ENCODE results near the gene SPINK14.

DNA sequence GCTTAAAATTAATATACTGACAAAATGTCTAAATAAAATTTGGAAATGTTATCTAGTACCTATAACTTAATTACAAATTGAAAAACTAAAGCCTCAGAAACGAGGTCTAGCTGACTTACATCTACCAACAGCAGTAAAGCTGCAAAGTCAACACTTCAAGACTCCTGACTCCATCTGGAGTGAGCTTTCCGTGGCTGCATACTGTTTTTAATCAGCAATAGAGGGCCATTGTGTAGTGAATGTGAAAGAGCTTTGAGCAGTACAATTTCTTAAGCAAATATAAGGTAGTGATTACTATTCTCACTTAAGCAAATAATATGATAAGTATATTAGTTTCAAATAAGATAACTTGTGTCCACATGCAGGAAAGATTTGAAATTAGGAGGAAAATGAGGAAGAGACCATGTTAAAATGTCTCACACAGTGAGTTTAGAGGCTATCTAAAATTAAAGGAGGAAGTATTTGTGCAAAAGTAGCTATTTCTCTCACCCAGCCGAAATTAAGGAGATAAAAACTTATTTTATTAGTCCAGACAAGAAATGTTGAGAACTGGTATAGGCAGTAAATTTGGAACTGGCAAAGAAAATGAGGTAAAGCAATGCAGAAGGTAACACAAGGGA is 40.9 kb downstream of the SPINK14 start:
- TF ChIP-seq, protein P1, sequence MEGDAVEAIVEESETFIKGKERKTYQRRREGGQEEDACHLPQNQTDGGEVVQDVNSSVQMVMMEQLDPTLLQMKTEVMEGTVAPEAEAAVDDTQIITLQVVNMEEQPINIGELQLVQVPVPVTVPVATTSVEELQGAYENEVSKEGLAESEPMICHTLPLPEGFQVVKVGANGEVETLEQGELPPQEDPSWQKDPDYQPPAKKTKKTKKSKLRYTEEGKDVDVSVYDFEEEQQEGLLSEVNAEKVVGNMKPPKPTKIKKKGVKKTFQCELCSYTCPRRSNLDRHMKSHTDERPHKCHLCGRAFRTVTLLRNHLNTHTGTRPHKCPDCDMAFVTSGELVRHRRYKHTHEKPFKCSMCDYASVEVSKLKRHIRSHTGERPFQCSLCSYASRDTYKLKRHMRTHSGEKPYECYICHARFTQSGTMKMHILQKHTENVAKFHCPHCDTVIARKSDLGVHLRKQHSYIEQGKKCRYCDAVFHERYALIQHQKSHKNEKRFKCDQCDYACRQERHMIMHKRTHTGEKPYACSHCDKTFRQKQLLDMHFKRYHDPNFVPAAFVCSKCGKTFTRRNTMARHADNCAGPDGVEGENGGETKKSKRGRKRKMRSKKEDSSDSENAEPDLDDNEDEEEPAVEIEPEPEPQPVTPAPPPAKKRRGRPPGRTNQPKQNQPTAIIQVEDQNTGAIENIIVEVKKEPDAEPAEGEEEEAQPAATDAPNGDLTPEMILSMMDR (conservative IDR thresholded peaks at IDR 0.05; ENCODE audit: low read length), result no peak
- TF ChIP-seq EZH2phosphoT487 (IDR thresholded peaks at IDR 0.05; ENCODE audit: borderline replicate concordance, low read depth, low read length), result no peak
